PFSK-1 (cell line): ENCODE measurements around the gene SELENOO.

Source experiments
- FOXP2 ChIP-seq: optimal IDR thresholded peaks from 2 replicates; pipeline ENCODE3; 2011; ENCODE audit warnings: borderline replicate concordance, control low read depth, inconsistent platforms; ENCODE audit not compliant: insufficient read depth; ENCODE audit errors: extremely low read length, extremely low read depth
- POLR2AphosphoS5 ChIP-seq: IDR thresholded peaks from 2 replicates; pipeline ENCODE4 v1.6.1; 2012; ENCODE audit warnings: low read depth, mild to moderate bottlenecking, control low read depth, low read length, moderate library complexity
- SIN3A ChIP-seq: IDR thresholded peaks from 2 replicates; pipeline ENCODE4 v1.6.1; 2012; ENCODE audit warnings: mild to moderate bottlenecking, low read length, moderate library complexity, borderline replicate concordance; ENCODE audit not compliant: insufficient read depth
- TAF1 ChIP-seq: IDR thresholded peaks from 2 replicates; pipeline ENCODE4 v1.6.1; 2012; ENCODE audit warnings: low read length, control low read depth, borderline replicate concordance; ENCODE audit not compliant: insufficient read depth
- TF ChIP-seq, protein P1 (sequence below), 2 experiments: IDR thresholded peaks; 2 replicates each; pipeline versions ENCODE4 v1.6.1 to v1.8.0; 2011 to 2012; ENCODE audit warnings: low read depth in 2 of 2, low read length in 2 of 2, control low read depth in 1 of 2, inconsistent platforms in 1 of 2, mild to moderate bottlenecking in 1 of 2, moderate library complexity in 1 of 2; ENCODE audit not compliant: insufficient read depth in 1 of 2

Gene SELENOO

DNA sequence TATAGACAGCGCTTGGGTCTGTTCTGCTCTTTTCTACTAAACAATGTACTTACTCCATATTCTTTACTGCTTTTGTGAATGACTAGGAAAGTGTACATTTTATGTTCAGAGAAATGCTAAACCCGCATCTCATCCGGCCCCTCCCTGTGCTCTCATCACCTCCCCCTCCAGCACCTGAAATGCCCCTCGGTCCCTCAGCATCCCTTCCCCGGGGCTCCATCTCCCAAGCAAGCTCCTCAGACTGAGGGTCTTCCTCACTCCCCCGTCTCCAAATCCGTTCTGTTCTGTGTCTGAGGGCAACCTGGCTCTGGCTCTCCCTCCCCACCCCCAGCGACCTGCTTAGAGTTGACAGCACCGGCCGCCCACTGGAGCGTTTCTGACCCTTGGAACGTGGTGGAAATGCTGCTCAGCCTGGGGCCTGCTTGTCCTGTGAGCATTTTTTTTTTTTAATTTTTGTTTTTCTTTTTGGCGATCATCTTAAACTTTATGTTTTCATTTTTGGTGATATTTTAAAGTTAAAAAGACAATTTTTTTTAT lies 1.4 kb downstream of the SELENOO start:
- no peak for TF ChIP-seq TAF1
- no peak for TF ChIP-seq FOXP2
- TF ChIP-seq POLR2AphosphoS5: no peak
- no peak for TF ChIP-seq SIN3A
- TF ChIP-seq, protein P1, sequence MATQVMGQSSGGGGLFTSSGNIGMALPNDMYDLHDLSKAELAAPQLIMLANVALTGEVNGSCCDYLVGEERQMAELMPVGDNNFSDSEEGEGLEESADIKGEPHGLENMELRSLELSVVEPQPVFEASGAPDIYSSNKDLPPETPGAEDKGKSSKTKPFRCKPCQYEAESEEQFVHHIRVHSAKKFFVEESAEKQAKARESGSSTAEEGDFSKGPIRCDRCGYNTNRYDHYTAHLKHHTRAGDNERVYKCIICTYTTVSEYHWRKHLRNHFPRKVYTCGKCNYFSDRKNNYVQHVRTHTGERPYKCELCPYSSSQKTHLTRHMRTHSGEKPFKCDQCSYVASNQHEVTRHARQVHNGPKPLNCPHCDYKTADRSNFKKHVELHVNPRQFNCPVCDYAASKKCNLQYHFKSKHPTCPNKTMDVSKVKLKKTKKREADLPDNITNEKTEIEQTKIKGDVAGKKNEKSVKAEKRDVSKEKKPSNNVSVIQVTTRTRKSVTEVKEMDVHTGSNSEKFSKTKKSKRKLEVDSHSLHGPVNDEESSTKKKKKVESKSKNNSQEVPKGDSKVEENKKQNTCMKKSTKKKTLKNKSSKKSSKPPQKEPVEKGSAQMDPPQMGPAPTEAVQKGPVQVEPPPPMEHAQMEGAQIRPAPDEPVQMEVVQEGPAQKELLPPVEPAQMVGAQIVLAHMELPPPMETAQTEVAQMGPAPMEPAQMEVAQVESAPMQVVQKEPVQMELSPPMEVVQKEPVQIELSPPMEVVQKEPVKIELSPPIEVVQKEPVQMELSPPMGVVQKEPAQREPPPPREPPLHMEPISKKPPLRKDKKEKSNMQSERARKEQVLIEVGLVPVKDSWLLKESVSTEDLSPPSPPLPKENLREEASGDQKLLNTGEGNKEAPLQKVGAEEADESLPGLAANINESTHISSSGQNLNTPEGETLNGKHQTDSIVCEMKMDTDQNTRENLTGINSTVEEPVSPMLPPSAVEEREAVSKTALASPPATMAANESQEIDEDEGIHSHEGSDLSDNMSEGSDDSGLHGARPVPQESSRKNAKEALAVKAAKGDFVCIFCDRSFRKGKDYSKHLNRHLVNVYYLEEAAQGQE (IDR thresholded peaks at IDR 0.05; ENCODE audit: insufficient read depth in 1 of 2, low read depth in 2 of 2, low read length in 2 of 2): no peak

DNA sequence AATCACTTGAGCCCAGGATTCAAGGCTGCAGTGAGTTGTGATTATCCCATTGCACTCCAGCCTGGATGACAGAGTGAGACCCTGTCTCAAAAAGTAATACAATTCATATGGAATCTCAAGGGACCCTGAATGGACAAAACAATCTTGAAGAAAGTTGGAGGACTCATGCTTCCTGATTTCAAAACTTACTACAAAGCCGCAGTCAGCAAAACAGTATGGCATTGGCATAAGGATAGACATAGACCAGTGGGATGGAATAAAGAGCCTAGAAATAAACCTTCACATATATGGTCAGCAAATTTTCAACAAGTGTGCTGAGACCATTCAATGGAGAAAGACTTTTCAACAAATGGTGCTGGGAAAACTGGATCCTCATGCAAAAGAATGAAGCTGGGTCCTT lies 2.5 kb downstream of the SELENOO start:
- TF ChIP-seq SIN3A (no peak), POLR2AphosphoS5 (no peak), TAF1 (no peak), FOXP2 (no peak)
- TF ChIP-seq, protein P1 (IDR thresholded peaks at IDR 0.05; ENCODE audit: insufficient read depth in 1 of 2, low read depth in 2 of 2, low read length in 2 of 2): no peak

DNA sequence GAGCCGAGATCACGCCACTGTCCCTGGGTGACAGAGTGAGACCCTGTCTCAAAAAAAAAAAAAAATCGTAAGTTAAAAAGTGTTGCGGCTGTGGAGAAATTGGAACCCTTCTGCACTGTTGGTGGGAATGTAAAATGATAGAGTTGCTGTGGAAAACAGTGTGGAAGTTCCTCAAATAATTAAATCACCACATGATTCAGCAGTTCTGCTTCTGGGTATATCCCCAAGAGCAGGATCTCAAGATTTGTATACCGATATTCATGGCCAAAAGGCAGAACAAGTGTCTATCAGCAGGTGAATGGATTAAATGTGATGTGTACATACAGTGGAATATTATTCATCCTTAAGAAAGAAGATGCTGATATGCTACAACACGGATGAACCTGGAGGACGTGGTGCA lies 3.8 kb downstream of the SELENOO start:
- TF ChIP-seq TAF1 (no peak), FOXP2 (no peak), POLR2AphosphoS5 (no peak), SIN3A (no peak)
- TF ChIP-seq, protein P1 (IDR thresholded peaks at IDR 0.05; ENCODE audit: insufficient read depth in 1 of 2, low read depth in 2 of 2, low read length in 2 of 2): no peak

DNA sequence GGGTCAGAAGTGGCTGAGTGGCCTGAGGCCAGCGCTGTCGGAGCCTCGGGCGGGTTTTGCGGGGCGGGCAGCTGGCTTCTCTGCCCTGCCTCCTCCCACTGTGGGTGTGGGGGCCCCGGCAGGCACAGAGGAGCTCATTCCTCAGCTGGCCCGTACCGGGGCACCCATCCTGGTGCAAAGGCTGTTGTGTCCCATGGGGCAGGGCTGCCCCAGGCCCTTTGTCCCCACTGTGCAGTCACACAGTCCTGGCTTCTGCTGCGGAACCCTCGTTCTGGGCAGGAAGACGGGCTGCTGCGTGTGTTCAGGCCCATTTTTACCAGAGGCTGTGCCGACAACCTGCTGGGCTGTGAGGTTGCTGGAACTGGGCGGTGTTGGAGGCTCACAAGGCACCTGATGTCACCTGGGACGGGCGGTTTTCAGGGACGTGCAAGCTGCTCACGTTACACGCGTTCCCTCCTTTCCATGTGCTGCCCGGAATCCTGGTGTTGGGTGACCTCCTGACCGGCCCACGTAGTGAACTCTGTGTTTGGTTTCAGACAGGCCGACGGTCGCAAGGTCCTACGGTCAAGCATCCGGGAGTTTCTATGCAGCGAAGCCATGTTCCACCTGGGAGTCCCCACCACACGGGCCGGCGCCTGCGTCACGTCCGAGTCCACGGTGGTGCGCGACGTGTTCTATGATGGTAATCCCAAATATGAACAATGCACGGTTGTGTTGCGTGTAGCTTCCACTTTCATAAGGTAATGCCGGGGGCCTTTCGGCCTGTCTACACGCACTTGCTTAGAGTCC lies 5.2 kb downstream of the SELENOO start:
- no peak for TF ChIP-seq POLR2AphosphoS5
- TF ChIP-seq SIN3A: no peak
- no peak for TF ChIP-seq TAF1
- TF ChIP-seq FOXP2: no peak

DNA sequence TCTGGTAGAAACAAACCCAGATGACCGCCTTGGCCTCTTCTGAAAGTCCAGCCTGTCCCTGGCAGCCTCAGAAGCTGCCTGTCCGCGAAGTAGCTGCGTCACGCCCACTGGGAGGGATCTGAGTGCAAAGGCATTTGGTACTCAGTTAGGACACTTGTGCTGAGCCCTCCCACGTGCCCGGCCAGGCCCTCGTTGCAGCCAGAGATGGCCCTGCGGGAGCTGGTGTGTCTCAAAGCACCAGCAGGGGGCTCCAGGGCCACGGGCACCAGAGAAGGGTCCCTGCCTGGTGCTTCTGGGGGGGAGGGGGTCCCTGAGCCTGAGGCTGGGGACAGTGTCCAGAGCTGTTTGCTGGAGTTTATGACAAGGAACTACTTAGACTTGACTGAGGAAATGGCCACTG lies 5.8 kb downstream of the SELENOO start:
- no peak for TF ChIP-seq FOXP2
- TF ChIP-seq TAF1: no peak
- no peak for TF ChIP-seq POLR2AphosphoS5
- TF ChIP-seq, protein P1 (IDR thresholded peaks at IDR 0.05; ENCODE audit: insufficient read depth in 1 of 2, low read depth in 2 of 2, low read length in 2 of 2): no peak
- no peak for TF ChIP-seq SIN3A
